H1 (cell line): ENCODE data around the gene PIAS1. TPM values are rescaled to one million over a fixed set of nuclear protein-coding genes. Genes with fewer than 3 reads are reported as not detected.

Source experiments
- CTCF ChIA-PET: fragments of 300-600 bp; sonication (Branson Sonifier 250); formaldehyde crosslinking; loops from one replicate; lab custom pipeline; 2021; ENCODE audit not compliant: partially characterized antibody; lab: Charles Lee
- POLR2A ChIA-PET: fragments of 300-600 bp; sonication (Branson Sonifier 250); formaldehyde crosslinking; loops from one replicate; lab custom pipeline; 2021; ENCODE audit warnings: inconsistent platforms; ENCODE audit not compliant: partially characterized antibody; lab: Charles Lee
- DNase-seq, 2 experiments: peaks; one replicate each; pipeline versions ENCODE4 v3.0.0 to v3.0.0-alpha.2; 2010 to 2022; ENCODE audit warnings: low spot score in 2 of 2, low read depth in 1 of 2, mixed read lengths in 1 of 2
- FAIRE-seq: peaks from 2 replicates; lab custom pipeline; 2011; peaks lifted over from hg19 to GRCh38; lab: Jason Lieb, UNC
- H2AFZ ChIP-seq: 2 replicates; pipeline ENCODE4 v1.8.1; 2012; ENCODE audit warnings: low read length, inconsistent platforms
- H2AK5ac ChIP-seq: 2 replicates; pipeline ENCODE4 v1.6.1; 2013; ENCODE audit warnings: low read depth, low read length
- H2BK120ac ChIP-seq: replicated peaks from 2 replicates; pipeline ENCODE3; 2013; ENCODE audit warnings: low read depth, low read length, inconsistent platforms
- H2BK12ac ChIP-seq: 2 replicates; pipeline ENCODE4 v1.6.1; 2013; ENCODE audit warnings: low read depth, low read length
- H2BK15ac ChIP-seq: 2 replicates; pipeline ENCODE4 v1.6.1; 2013; ENCODE audit warnings: low read length
- H2BK20ac ChIP-seq: 2 replicates; pipeline ENCODE4 v1.6.1; 2013; ENCODE audit warnings: low read length
- H2BK5ac ChIP-seq: 2 replicates; pipeline ENCODE4 v1.6.1; 2013; ENCODE audit warnings: low read depth, low read length
- H3K14ac ChIP-seq: 2 replicates; pipeline ENCODE4 v1.6.1; 2013; ENCODE audit warnings: inconsistent platforms; ENCODE audit not compliant: insufficient read length
- H3K18ac ChIP-seq: 2 replicates; pipeline ENCODE4 v1.6.1; 2013; ENCODE audit warnings: low read length; ENCODE audit errors: extremely low read depth
- H3K23ac ChIP-seq: 2 replicates; pipeline ENCODE4 v1.6.1; 2013; ENCODE audit warnings: inconsistent platforms; ENCODE audit not compliant: insufficient read length
- H3K23me2 ChIP-seq: 2 replicates; pipeline ENCODE4 v1.6.1; 2013; ENCODE audit warnings: low read depth, low read length
- H3K27ac ChIP-seq: 2 replicates; pipeline ENCODE4 v1.6.1; 2011; ENCODE audit warnings: low read depth, low read length, inconsistent platforms
- H3K27me3 ChIP-seq, 4 experiments: replicated peaks in 1 of 4; 1 replicate in 1 of 4; 2 replicates in 3 of 4; pipeline versions ENCODE4 v1.6.1 to v1.8.1; 2011 to 2013; ENCODE audit warnings: low read length in 3 of 4, mild to moderate bottlenecking in 3 of 4, inconsistent platforms in 2 of 4, mixed read lengths in 2 of 4, moderate library complexity in 1 of 4; ENCODE audit not compliant: control insufficient read depth in 3 of 4, insufficient read depth in 3 of 4; ENCODE audit errors: extremely low read depth in 1 of 4
- H3K36me3 ChIP-seq, 4 experiments: 2 replicates each; pipeline versions ENCODE4 v1.6.1 to v1.8.1; 2011 to 2013; ENCODE audit warnings: mild to moderate bottlenecking in 4 of 4, low read length in 3 of 4, moderate library complexity in 2 of 4, control low read depth in 1 of 4, inconsistent platforms in 1 of 4; ENCODE audit not compliant: insufficient read depth in 4 of 4, control insufficient read depth in 2 of 4
- H3K4ac ChIP-seq: replicated peaks from 2 replicates; pipeline ENCODE3; 2013; ENCODE audit warnings: low read length, low read depth, mixed read lengths, inconsistent platforms; ENCODE audit not compliant: insufficient read length
- H3K4me1 ChIP-seq, 4 experiments: replicated peaks in 1 of 4; 1 replicate in 1 of 4; 2 replicates in 3 of 4; pipeline versions ENCODE4 v1.6.1 to v1.8.1; 2011 to 2013; ENCODE audit warnings: low read length in 3 of 4, inconsistent platforms in 2 of 4, mixed read lengths in 1 of 4; ENCODE audit not compliant: insufficient read depth in 4 of 4, control insufficient read depth in 3 of 4
- H3K4me2 ChIP-seq, 2 experiments: 2 replicates each; pipeline versions ENCODE4 v1.6.1 to v1.8.1; 2011 to 2013; ENCODE audit warnings: low read depth in 2 of 2, low read length in 2 of 2, control low read depth in 1 of 2, inconsistent platforms in 1 of 2, mild to moderate bottlenecking in 1 of 2; ENCODE audit not compliant: insufficient read depth in 1 of 2
- H3K4me3 ChIP-seq, 4 experiments: fragments of 200-600, 300-600 bp in 1 of 4; sonication (generic), shearing (Covaris generic), sonication (Bioruptor Twin) in 1 of 4; 2 replicates each; pipeline versions ENCODE4 v1.5.1 to v1.8.1; 2011 to 2016; ENCODE audit warnings: low read length in 4 of 4, low read depth in 3 of 4, control low read depth in 2 of 4, inconsistent platforms in 2 of 4, mild to moderate bottlenecking in 2 of 4, mixed read lengths in 1 of 4, moderate library complexity in 1 of 4; ENCODE audit not compliant: insufficient read depth in 2 of 4; ENCODE audit errors: extremely low read depth in 1 of 4
- H3K56ac ChIP-seq: replicated peaks from 2 replicates; pipeline ENCODE3; 2013; ENCODE audit warnings: low read depth, mild to moderate bottlenecking, mixed read lengths, low read length, inconsistent platforms; ENCODE audit not compliant: insufficient read length
- H3K79me1 ChIP-seq: 2 replicates; pipeline ENCODE4 v1.6.1; 2013; ENCODE audit warnings: low read depth, low read length, control low read depth
- H3K79me2 ChIP-seq, 2 experiments: 2 replicates each; pipeline versions ENCODE4 v1.6.1 to v1.8.1; 2012 to 2013; ENCODE audit warnings: low read length in 2 of 2, mild to moderate bottlenecking in 2 of 2, inconsistent platforms in 1 of 2; ENCODE audit not compliant: insufficient read depth in 2 of 2, control insufficient read depth in 1 of 2
- H3K9ac ChIP-seq, 4 experiments: replicated peaks in 1 of 4; 1 replicate in 1 of 4; 2 replicates in 3 of 4; pipeline versions ENCODE4 v1.6.1 to v1.8.1; 2011 to 2013; ENCODE audit warnings: low read depth in 3 of 4, low read length in 3 of 4, control low read depth in 2 of 4, mild to moderate bottlenecking in 2 of 4, moderate library complexity in 2 of 4, inconsistent platforms in 1 of 4; ENCODE audit errors: extremely low read depth in 1 of 4
- H3K9me3 ChIP-seq, 2 experiments: 2 replicates each; pipeline versions ENCODE4 v1.6.1 to v1.8.1; 2012 to 2013; ENCODE audit warnings: mild to moderate bottlenecking in 2 of 2, moderate library complexity in 2 of 2, control low read depth in 1 of 2, inconsistent platforms in 1 of 2, low read depth in 1 of 2, low read length in 1 of 2, mixed read lengths in 1 of 2; ENCODE audit not compliant: insufficient read depth in 2 of 2
- H4K20me1 ChIP-seq, 2 experiments: replicated peaks in 1 of 2; 2 replicates each; pipeline versions ENCODE3 to v1.8.1; 2011 to 2013; ENCODE audit warnings: inconsistent platforms in 2 of 2, low read length in 2 of 2, mild to moderate bottlenecking in 1 of 2; ENCODE audit not compliant: insufficient read depth in 2 of 2, control insufficient read depth in 1 of 2
- H4K5ac ChIP-seq: 2 replicates; pipeline ENCODE4 v1.6.1; 2013; ENCODE audit warnings: low read length, low read depth, mixed read lengths, inconsistent platforms; ENCODE audit not compliant: insufficient read length
- H4K8ac ChIP-seq: 2 replicates; pipeline ENCODE4 v1.8.0; 2013; ENCODE audit warnings: mild to moderate bottlenecking, moderate library complexity, low read length, inconsistent platforms; ENCODE audit not compliant: insufficient read depth; ENCODE audit errors: extremely low read depth
- H4K91ac ChIP-seq: replicated peaks from 2 replicates; pipeline ENCODE3; 2013; ENCODE audit warnings: low read length, mixed read lengths, inconsistent platforms; ENCODE audit not compliant: insufficient read length
- ATF3 ChIP-seq: IDR thresholded peaks from 2 replicates; pipeline ENCODE4 v1.6.1; 2011; ENCODE audit warnings: low read depth, mild to moderate bottlenecking, low read length; ENCODE audit not compliant: insufficient read depth
- RAD21 ChIP-seq, 2 experiments: IDR thresholded peaks in 1 of 2; conservative IDR thresholded peaks in 1 of 2; 2 replicates each; pipeline ENCODE4 v1.6.1; 2011; ENCODE audit warnings: low read depth in 2 of 2, low read length in 2 of 2, improper control_type of control experiment in 1 of 2, inconsistent platforms in 1 of 2, mild to moderate bottlenecking in 1 of 2, moderate library complexity in 1 of 2
- WGBS, 2 experiments: shearing (Covaris generic) in 1 of 2; methylation state at CpG; one replicate each; pipeline versions ENCODE4 v1.1.6 to v1.1.7; 2013 to 2015; ENCODE audit warnings: low lambda C conversion rate in 2 of 2, mixed read lengths in 2 of 2, inconsistent platforms in 1 of 2, low coverage in 1 of 2, missing lambda C conversion rate in 1 of 2; ENCODE audit not compliant: insufficient replicate concordance in 2 of 2, insufficient coverage in 1 of 2, insufficient read length in 1 of 2; ENCODE audit errors: extremely low coverage in 1 of 2, missing lambda C conversion rate in 1 of 2; 5-methylcytosine and 5-hydroxymethylcytosine counted together
- polyA plus RNA-seq, 7 experiments: library from polyadenylated mRNA; depleted of rRNA in 3 of 7; stranded (reverse) in 5 of 7; unstranded in 2 of 7; fragments of >200 nt in 5 of 7; fragments of 200-250 nt in 2 of 7; gene quantifications; 1 replicate in 5 of 7; 2 replicates in 1 of 7; 4 replicates in 1 of 7; pipeline versions ENCODE4 v1.2.1 to v1.2.3, GENCODE V29; 2011 to 2013; ENCODE audit warnings: missing spikeins in 2 of 7, mixed read lengths in 2 of 7
- total RNA-seq: library from RNA; stranded (reverse); fragmentation: NEBNext Ultra II Directional; extraction: Animal tissue kit (Norgen Biotek cat#: 25700); gene quantifications from 2 replicates; pipeline ENCODE4 v1.2.1, GENCODE V29; 2021

The PIAS1 gene
- total and polyA plus RNA-seq, 2 of the 8 experiments (the other 6 are each of a cell fraction or from before 2014, with no cell fraction given), result 30.8 to 34.5 TPM

- no peak overlapping the region for H2BK5ac ChIP-seq
Measured at GRCh38 chr15:68197661-68198437, 143.7 kb downstream of the PIAS1 start.

More at GRCh38 chr15:68197661-68198437, 143.7 kb downstream of the PIAS1 start:
- Histone ChIP-seq H3K4ac (no peak overlapping the region), H2BK20ac (no peak overlapping the region), H3K27me3 (no peaks in the 10 kb centered on the region), H3K36me3 (peaks cover 0 to 8% (median 7%) of the 10 kb centered on the region in 4 experiments; a peak in 4 of 8 replicates), H3K56ac (no peak overlapping the region), H2AFZ (no peak overlapping the region), H3K14ac (no peak overlapping the region), H3K4me2 (no peak overlapping the region), H3K23me2 (no peaks in the 10 kb centered on the region), H4K91ac (no peak overlapping the region), H2AK5ac (no peak overlapping the region), H3K9ac (no peak overlapping the region), H4K8ac (no peak overlapping the region), H2BK15ac (no peak overlapping the region), H3K23ac (no peak overlapping the region), H3K79me1 (no peaks in the 10 kb centered on the region; the same call in 1 of the 2 replicates), H3K4me1 (peaks cover 0 to 16% (median 12%) of the 10 kb centered on the region in 4 experiments; a peak in 6 of 7 replicates), H4K20me1 (peaks cover 12 to 18% of the 10 kb centered on the region in 2 experiments), H2BK12ac (no peak overlapping the region), H3K79me2 (no peaks in the 10 kb centered on the region), H4K5ac (no peak overlapping the region), H3K4me3 (no peak overlapping the region), H3K27ac (no peak overlapping the region), H3K9me3 (no peaks in the 10 kb centered on the region), H2BK120ac (no peak overlapping the region), H3K18ac (no peak overlapping the region)
- no peak for DNase-seq
- ChIA-PET CTCF (interaction anchor here (0.8 to 11.6 kb wide), 5 partner anchors 8 to 357 kb away, joined by 3 to 101 read pairs (median 6); partner anchors contain the start of gene CALML4), POLR2A (interaction anchor here (2.3 to 4.6 kb wide), 3 partner anchors 8 to 31 kb away, joined by 5 to 20 read pairs (median 19); partner anchors contain the start of gene CALML4)
- 93% methylated on average over 11 of the region's 11 CpGs; no CpG with 5 or more reads in 1 of the 2 experiments for WGBS, 2 experiments
- no peak for FAIRE-seq
- TF ChIP-seq RAD21 (IDR thresholded peaks at IDR 0.05 in 1 of 2, conservative IDR thresholded peaks at IDR 0.05 in 1 of 2; ENCODE audit: low read depth in 2 of 2, low read length in 2 of 2), result peak in 1 of 2 experiments; percentile 18; a peak in 1 of 4 replicates
- TF ChIP-seq ATF3, result no peak
